HepG2 (cell line): Measurements from ENCODE around the gene FYTTD1. TPM values are rescaled to one million over a fixed set of nuclear protein-coding genes. Genes with fewer than 3 reads are reported as not detected.

ENCODE experiments used
- ARNT ChIP-seq: fragments of 450-650 bp; IDR thresholded peaks from 2 replicates; pipeline ENCODE4 v1.6.1; 2017
- CAMTA2 ChIP-seq: sonication (generic); formaldehyde crosslinking; IDR thresholded peaks from 2 replicates; pipeline ENCODE4 v1.4.0; 2020; ENCODE audit warnings: mild to moderate bottlenecking, missing genetic modification reagents, borderline replicate concordance
- CBX2 ChIP-seq, 2 experiments: fragments of 200-600 bp in 1 of 2; sonication (generic); formaldehyde crosslinking in 1 of 2; IDR thresholded peaks; 2 replicates each; pipeline versions ENCODE4 v1.7.0 to v1.8.1; 2018 to 2022; ENCODE audit warnings: low read depth in 2 of 2, low read length in 1 of 2, mild to moderate bottlenecking in 1 of 2, missing genetic modification reagents in 1 of 2
- DBP ChIP-seq: sonication (generic); formaldehyde crosslinking; IDR thresholded peaks from 2 replicates; pipeline ENCODE4 v1.4.0; 2020; ENCODE audit warnings: missing genetic modification reagents; ENCODE audit errors: not compliant biosample characterization
- EHMT2 ChIP-seq: fragments of 200-600 bp; sonication (generic); IDR thresholded peaks from 2 replicates; pipeline ENCODE4 v1.7.0; 2017; ENCODE audit warnings: antibody characterized with exemption, low read depth, low read length, borderline replicate concordance
- MIER2 ChIP-seq: IDR thresholded peaks from 2 replicates; pipeline ENCODE4 v1.6.1; 2016; ENCODE audit warnings: missing biosample characterization, missing genetic modification reagents
- NKX3-1 ChIP-seq: sonication (generic); formaldehyde crosslinking; IDR thresholded peaks from 2 replicates; pipeline ENCODE4 v1.5.0; 2020; ENCODE audit warnings: missing genetic modification reagents
- REXO4 ChIP-seq: sonication (generic); formaldehyde crosslinking; IDR thresholded peaks from 2 replicates; pipeline ENCODE4 v1.8.0; 2022; ENCODE audit warnings: missing genetic modification reagents, mild to moderate bottlenecking, borderline replicate concordance
- SETDB1 ChIP-seq: sonication (generic); formaldehyde crosslinking; IDR thresholded peaks from 2 replicates; pipeline ENCODE4 v1.5.1; 2020; ENCODE audit warnings: missing genetic modification reagents, mild to moderate bottlenecking, borderline replicate concordance
- SIN3A ChIP-seq: IDR thresholded peaks from 2 replicates; pipeline ENCODE4 v1.6.1; 2011; ENCODE audit warnings: low read depth, mild to moderate bottlenecking, control low read depth, low read length, borderline replicate concordance
- SMARCE1 ChIP-seq: fragments of 450-650 bp; IDR thresholded peaks from 2 replicates; pipeline ENCODE4 v1.6.1; 2017; ENCODE audit warnings: borderline replicate concordance
- TGIF2 ChIP-seq: IDR thresholded peaks from 2 replicates; pipeline ENCODE4 v1.6.1; 2016; ENCODE audit warnings: control low read depth, missing compliant biosample characterization
- ZMYM2 ChIP-seq: sonication (generic); formaldehyde crosslinking; IDR thresholded peaks from 2 replicates; pipeline ENCODE4 v1.8.0; 2022; ENCODE audit warnings: mild to moderate bottlenecking, missing genetic modification reagents
- ZNF121 ChIP-seq: sonication (generic); formaldehyde crosslinking; IDR thresholded peaks from 2 replicates; pipeline ENCODE4 v1.5.0; 2020; ENCODE audit warnings: mild to moderate bottlenecking, missing genetic modification reagents
- ZNF33A ChIP-seq: sonication (generic); formaldehyde crosslinking; IDR thresholded peaks from 2 replicates; pipeline ENCODE4 v1.5.1; 2020; ENCODE audit warnings: missing genetic modification reagents, mild to moderate bottlenecking, moderate library complexity, borderline replicate concordance
- ZNF496 ChIP-seq: sonication (generic); formaldehyde crosslinking; IDR thresholded peaks from 2 replicates; pipeline ENCODE4 v1.8.1; 2023; ENCODE audit warnings: mild to moderate bottlenecking, moderate library complexity, missing genetic modification reagents; ENCODE audit not compliant: insufficient replicate concordance
- ZNF574 ChIP-seq: sonication (generic); formaldehyde crosslinking; IDR thresholded peaks from 2 replicates; pipeline ENCODE4 v1.4.0; 2020; ENCODE audit warnings: missing genetic modification reagents
- ZNF878 ChIP-seq: sonication (generic); formaldehyde crosslinking; IDR thresholded peaks from 2 replicates; pipeline ENCODE4 v1.8.1; 2023; ENCODE audit warnings: mild to moderate bottlenecking, missing genetic modification reagents, moderate library complexity
- ZZZ3 ChIP-seq: sonication (generic); formaldehyde crosslinking; IDR thresholded peaks from 2 replicates; pipeline ENCODE4 v1.4.0; 2020; ENCODE audit warnings: missing genetic modification reagents, mild to moderate bottlenecking, borderline replicate concordance
- polyA plus RNA-seq, 8 experiments: library from polyadenylated mRNA; depleted of rRNA in 3 of 8; stranded (reverse) in 7 of 8; unstranded in 1 of 8; fragments of >200 nt; fragmentation: Illumina TruSeq in 4 of 8; extraction: Trizol in 4 of 8; gene quantifications; 2 replicates each; pipeline versions ENCODE4 v1.2.1 to v1.2.3, GENCODE V29; 2011 to 2016; ENCODE audit warnings: low read depth in 4 of 8, missing spikeins in 1 of 8, mixed read lengths in 1 of 8; ENCODE audit not compliant: insufficient read depth in 1 of 8
- total RNA-seq, 5 experiments: library from RNA; depleted of rRNA; stranded (reverse); fragments of >200 nt; fragmentation: Illumina TruSeq; extraction: Trizol; gene quantifications; 2 replicates each; pipeline ENCODE4 v1.2.3, GENCODE V29; 2016; ENCODE audit warnings: low read depth in 1 of 5
- TF ChIP-seq, protein P1 (sequence below): sonication (generic); formaldehyde crosslinking; IDR thresholded peaks from 2 replicates; pipeline ENCODE4 v1.8.0; 2022; ENCODE audit warnings: mild to moderate bottlenecking, missing genetic modification reagents, moderate library complexity
- TF ChIP-seq, protein P2 (sequence below), 2 experiments: sonication (generic) in 1 of 2; formaldehyde crosslinking in 1 of 2; IDR thresholded peaks; 2 replicates each; pipeline versions ENCODE4 v1.4.0 to v1.6.1; 2018 to 2020; ENCODE audit warnings: missing genetic modification reagents in 2 of 2, borderline replicate concordance in 1 of 2, low read depth in 1 of 2, mild to moderate bottlenecking in 1 of 2, missing biosample characterization in 1 of 2
- TF ChIP-seq, protein P3 (sequence below): sonication (generic); formaldehyde crosslinking; IDR thresholded peaks from 2 replicates; pipeline ENCODE4 v1.4.0; 2020; ENCODE audit warnings: missing genetic modification reagents

FYTTD1 gene
- total and polyA plus RNA-seq, 2 of the 13 experiments (the other 11 are each of a cell fraction or from before 2014, with no cell fraction given), result 6.5 to 28.8 TPM

GRCh38 chr3:197750858-197751737, 1.4 kb downstream of the FYTTD1 start (continued):
- TF ChIP-seq ZNF574 (CRISPR knock-in tag) (peak; percentile 27; the same call in 1 of the 2 replicates), MIER2 (CRISPR knock-in tag) (no peak), CBX2 (IDR thresholded peaks at IDR 0.05; ENCODE audit: low read depth, low read length) (no peak), CBX2 (CRISPR knock-in tag; IDR thresholded peaks at IDR 0.05; ENCODE audit: low read depth) (no peak), TGIF2 (CRISPR knock-in tag) (0 out of 2 replicates have a peak, but pooled peaks have one; percentile 56), SETDB1 (CRISPR knock-in tag) (no peak), ZNF121 (CRISPR knock-in tag) (peak; percentile 94), SMARCE1 (no peak), REXO4 (CRISPR knock-in tag) (no peak), SIN3A (no peak), ZNF496 (CRISPR knock-in tag) (no peak), ZNF878 (CRISPR knock-in tag) (no peak), ZNF33A (CRISPR knock-in tag) (no peak), CAMTA2 (CRISPR knock-in tag) (no peak), NKX3-1 (0 out of 2 replicates have a peak, but pooled peaks have one; percentile 65), EHMT2 (no peak), ZZZ3 (CRISPR knock-in tag) (no peak), ZMYM2 (no peak), ARNT (no peak), DBP (CRISPR knock-in tag) (no peak)
- TF ChIP-seq, protein P1, sequence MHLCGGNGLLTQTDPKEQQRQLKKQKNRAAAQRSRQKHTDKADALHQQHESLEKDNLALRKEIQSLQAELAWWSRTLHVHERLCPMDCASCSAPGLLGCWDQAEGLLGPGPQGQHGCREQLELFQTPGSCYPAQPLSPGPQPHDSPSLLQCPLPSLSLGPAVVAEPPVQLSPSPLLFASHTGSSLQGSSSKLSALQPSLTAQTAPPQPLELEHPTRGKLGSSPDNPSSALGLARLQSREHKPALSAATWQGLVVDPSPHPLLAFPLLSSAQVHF, result no peak
- TF ChIP-seq, protein P2, sequence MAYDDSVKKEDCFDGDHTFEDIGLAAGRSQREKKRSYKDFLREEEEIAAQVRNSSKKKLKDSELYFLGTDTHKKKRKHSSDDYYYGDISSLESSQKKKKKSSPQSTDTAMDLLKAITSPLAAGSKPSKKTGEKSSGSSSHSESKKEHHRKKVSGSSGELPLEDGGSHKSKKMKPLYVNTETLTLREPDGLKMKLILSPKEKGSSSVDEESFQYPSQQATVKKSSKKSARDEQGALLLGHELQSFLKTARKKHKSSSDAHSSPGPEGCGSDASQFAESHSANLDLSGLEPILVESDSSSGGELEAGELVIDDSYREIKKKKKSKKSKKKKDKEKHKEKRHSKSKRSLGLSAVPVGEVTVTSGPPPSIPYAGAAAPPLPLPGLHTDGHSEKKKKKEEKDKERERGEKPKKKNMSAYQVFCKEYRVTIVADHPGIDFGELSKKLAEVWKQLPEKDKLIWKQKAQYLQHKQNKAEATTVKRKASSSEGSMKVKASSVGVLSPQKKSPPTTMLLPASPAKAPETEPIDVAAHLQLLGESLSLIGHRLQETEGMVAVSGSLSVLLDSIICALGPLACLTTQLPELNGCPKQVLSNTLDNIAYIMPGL (CRISPR knock-in tag; IDR thresholded peaks at IDR 0.05; ENCODE audit: borderline replicate concordance in 1 of 2, low read depth in 1 of 2), result 0 out of 4 replicates have a peak, but pooled peaks of 1 of the 2 experiments have one; percentile 28
- TF ChIP-seq, protein P3, sequence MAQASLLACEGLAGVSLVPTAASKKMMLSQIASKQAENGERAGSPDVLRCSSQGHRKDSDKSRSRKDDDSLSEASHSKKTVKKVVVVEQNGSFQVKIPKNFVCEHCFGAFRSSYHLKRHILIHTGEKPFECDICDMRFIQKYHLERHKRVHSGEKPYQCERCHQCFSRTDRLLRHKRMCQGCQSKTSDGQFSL (CRISPR knock-in tag), result no peak
